Dedifferentiated amniotic fluid mesenchymal stem cell (primary cell): ENCODE data around the gene MAGI2.
"Not testable (repeated sequence)": the region's sequence is repeated elsewhere in the genome, so short reads cannot be mapped to it uniquely, and the experiment has no call there.

Experiments used
- DNase-seq: peaks from one replicate; pipeline ENCODE4 v3.0.0-alpha.2; 2016; ENCODE audit errors: extremely low spot score

MAGI2 gene

GRCh38 chr7:78006063-78006755, 1447.3 kb downstream of the MAGI2 start:
- no peak for DNase-seq

GRCh38 chr7:78002715-78003114, 1450.8 kb downstream of the MAGI2 start:
- no peak for DNase-seq

- no peak for DNase-seq
Measured at GRCh38 chr7:78002021-78002420, 1451.4 kb downstream of the MAGI2 start.

GRCh38 chr7:77999168-77999567, 1454.3 kb downstream of the MAGI2 start:
- not testable (repeated sequence) for DNase-seq

- no peak for DNase-seq
Measured at GRCh38 chr7:77995717-77996116, 1457.8 kb downstream of the MAGI2 start.

GRCh38 chr7:77993838-77994237, 1459.6 kb downstream of the MAGI2 start:
- DNase-seq = no peak

GRCh38 chr7:77991656-77992055, 1461.8 kb downstream of the MAGI2 start:
- DNase-seq = no peak

GRCh38 chr7:77989981-77990566, 1463.4 kb downstream of the MAGI2 start:
- no peak for DNase-seq

- no peak for DNase-seq
Measured at GRCh38 chr7:77985974-77986339, 1467.5 kb downstream of the MAGI2 start.

- no peak for DNase-seq
Measured at GRCh38 chr7:77985232-77985973, 1468.1 kb downstream of the MAGI2 start.

GRCh38 chr7:77983973-77984372, 1469.5 kb downstream of the MAGI2 start:
- DNase-seq = no peak

- DNase-seq = no peak
Measured at GRCh38 chr7:77982926-77983550, 1470.4 kb downstream of the MAGI2 start.

- DNase-seq = no peak
Measured at GRCh38 chr7:77980087-77980713, 1473.3 kb downstream of the MAGI2 start.

GRCh38 chr7:77979219-77979618, 1474.2 kb downstream of the MAGI2 start:
- DNase-seq = no peak

- DNase-seq = no peak
Measured at GRCh38 chr7:77975672-77976480, 1477.6 kb downstream of the MAGI2 start.

GRCh38 chr7:77971726-77972125, 1481.7 kb downstream of the MAGI2 start:
- DNase-seq = no peak

- no peak for DNase-seq
Measured at GRCh38 chr7:77967429-77967828, 1486.0 kb downstream of the MAGI2 start.
